ENCODE measurements around the gene PRKAR1B. TPM values are rescaled to one million over a fixed set of nuclear protein-coding genes. Genes with fewer than 3 reads are reported as not detected.

PRKAR1B gene
- total and polyA plus RNA-seq, 10 donors, result 9.9 to 39.5 (median 23.5) TPM

- no peak for TF ChIP-seq POLR2AphosphoS5 (IDR thresholded peaks at IDR 0.05)
- no peak for TF ChIP-seq CTCF (IDR thresholded peaks at IDR 0.05 in 8 of 11, conservative IDR thresholded peaks at IDR 0.05 in 3 of 11)
- no peak for TF ChIP-seq POLR2A (IDR thresholded peaks at IDR 0.05)
Observed at GRCh38 chr7:645606-646005, 81.5 kb downstream of the PRKAR1B start.

GRCh38 chr7:644381-645305, 82.4 kb downstream of the PRKAR1B start:
- H3K4me1 ChIP-seq, result peaks cover 0 to 17% (median 4%) of the 10 kb centered on the region in 6 donors
- DNase-seq, result no peak
- H3K27ac ChIP-seq, result peak overlapping the region in 6 of 8 donors; percentile 25 to 64 (median 48)
- H3K27me3 ChIP-seq (replicated peaks in 1 of 7), result no peaks in the 10 kb centered on the region
- TF ChIP-seq CTCF (IDR thresholded peaks at IDR 0.05 in 8 of 11, conservative IDR thresholded peaks at IDR 0.05 in 3 of 11), result no peak
- TF ChIP-seq POLR2AphosphoS5 (IDR thresholded peaks at IDR 0.05), result peak; percentile 46 to 58 (median 50)
- no peak for TF ChIP-seq POLR2A (IDR thresholded peaks at IDR 0.05)
- peaks cover 0 to 16% (median 13%) of the 10 kb centered on the region in 8 donors for H3K9me3 ChIP-seq
- 87 to 92% (median 89%) methylated on average over 22 to 35 of the region's 35 CpGs for WGBS, 5 donors
- peaks cover 0 to 13% (median 0%) of the 10 kb centered on the region in 6 donors for H3K36me3 ChIP-seq
- intact Hi-C loops (cut with DNase I; ENCODE audit: low total_unique reads), result no loop called here
- no peak overlapping the region for H3K4me3 ChIP-seq

More at GRCh38 chr7:645606-646005, 81.5 kb downstream of the PRKAR1B start:
- H3K9me3 ChIP-seq, result peaks cover 0 to 16% (median 13%) of the 10 kb centered on the region in 8 donors
- peaks cover 0 to 13% (median 0%) of the 10 kb centered on the region in 6 donors for H3K36me3 ChIP-seq
- no peak for DNase-seq
- H3K27me3 ChIP-seq (replicated peaks in 1 of 7), result no peaks in the 10 kb centered on the region
- intact Hi-C loops (cut with DNase I; ENCODE audit: low total_unique reads), result no loop called here
- peaks cover 0 to 14% (median 0%) of the 10 kb centered on the region in 6 donors for H3K4me1 ChIP-seq
- H3K4me3 ChIP-seq, result no peak overlapping the region
- peak overlapping the region in 4 of 8 donors; percentile 25 to 64 (median 54) for H3K27ac ChIP-seq
- WGBS, 5 donors, result 86 to 94% (median 90%) methylated on average over 8 to 13 of the region's 13 CpGs

GRCh38 chr7:641966-642365, 85.1 kb downstream of the PRKAR1B start:
- Histone ChIP-seq H3K4me3 (no peak overlapping the region), H3K4me1 (peaks cover 0 to 17% (median 5%) of the 10 kb centered on the region in 6 donors), H3K36me3 (peaks cover 0 to 13% (median 0%) of the 10 kb centered on the region in 6 donors), H3K27ac (no peak overlapping the region), H3K9me3 (peaks cover 0 to 16% (median 13%) of the 10 kb centered on the region in 8 donors), H3K27me3 (replicated peaks in 1 of 7) (no peaks in the 10 kb centered on the region)
- intact Hi-C loops (cut with DNase I; ENCODE audit: low total_unique reads), result no loop called here
- 95 to 97% (median 96%) methylated on average over 11 of the region's 11 CpGs for WGBS, 5 donors
- no peak for TF ChIP-seq CTCF (IDR thresholded peaks at IDR 0.05 in 8 of 11, conservative IDR thresholded peaks at IDR 0.05 in 3 of 11)
- TF ChIP-seq POLR2A (IDR thresholded peaks at IDR 0.05), result no peak
- TF ChIP-seq POLR2AphosphoS5 (IDR thresholded peaks at IDR 0.05), result no peak
- DNase-seq, result peak; percentile 25

GRCh38 chr7:641269-641671, 85.8 kb downstream of the PRKAR1B start:
- peaks cover 0 to 16% (median 13%) of the 10 kb centered on the region in 8 donors for H3K9me3 ChIP-seq
- no peak overlapping the region for H3K27ac ChIP-seq
- no peak for TF ChIP-seq POLR2AphosphoS5 (IDR thresholded peaks at IDR 0.05)
- no peak for TF ChIP-seq POLR2A (IDR thresholded peaks at IDR 0.05)
- TF ChIP-seq CTCF (IDR thresholded peaks at IDR 0.05 in 8 of 11, conservative IDR thresholded peaks at IDR 0.05 in 3 of 11), result no peak
- intact Hi-C loops (cut with DNase I; ENCODE audit: low total_unique reads), result no loop called here
- 88 to 92% (median 91%) methylated on average over 16 of the region's 16 CpGs for WGBS, 5 donors
- peaks cover 0 to 22% (median 7%) of the 10 kb centered on the region in 6 donors for H3K4me1 ChIP-seq
- no peak for DNase-seq
- H3K4me3 ChIP-seq, result no peak overlapping the region
- H3K36me3 ChIP-seq, result peaks cover 0 to 13% (median 0%) of the 10 kb centered on the region in 6 donors
- H3K27me3 ChIP-seq (replicated peaks in 1 of 7), result no peaks in the 10 kb centered on the region
